Psoas muscle (tissue), 8 donors: ENCODE results near the gene OR10A4. TPM values are rescaled to one million over a fixed set of nuclear protein-coding genes. Genes with fewer than 3 reads are reported as not detected.
A peak's percentile ranks its signal among the peaks of the same experiment; 100 is the strongest.

Experiments
- ATAC-seq, 4 donors: fragments of 200-7000 bp; cut with Tn5 transposase; one replicate each; pipeline ENCODE4 v1.9.1; 2020; ENCODE audit warnings: moderate library complexity in 3 of 4, mild to moderate bottlenecking in 2 of 4
- DNase-seq, 2 donors: peaks; one replicate each; pipeline ENCODE4 v3.0.0-alpha.2; 2020
- H3K27ac ChIP-seq: fragments of 200-600 bp; one replicate; pipeline ENCODE4 v1.8.0; 2022
- H3K27me3 ChIP-seq, 3 donors: fragments of 200-600 bp in 1 of 3; one replicate each; pipeline versions ENCODE4 v1.6.1 to v1.8.0; 2013 to 2022; ENCODE audit warnings: low read length in 2 of 3, mild to moderate bottlenecking in 2 of 3, moderate library complexity in 1 of 3; ENCODE audit not compliant: insufficient read depth in 3 of 3
- H3K36me3 ChIP-seq, 2 donors: fragments of 200-600 bp in 1 of 2; one replicate each; pipeline versions ENCODE4 v1.6.1 to v1.8.0; 2013 to 2022; ENCODE audit warnings: low read depth in 1 of 2, mild to moderate bottlenecking in 1 of 2, moderate library complexity in 1 of 2; ENCODE audit not compliant: insufficient read depth in 1 of 2
- H3K4me1 ChIP-seq: fragments of 200-600 bp; one replicate; pipeline ENCODE4 v1.8.0; 2022
- H3K4me3 ChIP-seq: fragments of 200-600 bp; one replicate; pipeline ENCODE4 v1.8.0; 2022; ENCODE audit warnings: mild to moderate bottlenecking
- H3K9me3 ChIP-seq: fragments of 200-600 bp; one replicate; pipeline ENCODE4 v1.8.0; 2022
- WGBS, 3 donors: extraction: QIAGEN DNeasy Blood & Tissue Kit; methylation state at CpG; one replicate each; pipeline versions ENCODE4 v1.1.6 to v1.1.7; 2013; 5-methylcytosine and 5-hydroxymethylcytosine counted together
- intact Hi-C, 2 donors: fragments of 100-400 bp; cut with DNase I; formaldehyde crosslinking; loops; one replicate each; pipeline versions ENCODE4 v1.11.0 to v1.14.2; 2022
- polyA plus RNA-seq, 3 donors: library from polyadenylated mRNA; stranded (reverse); fragments of 200-250 nt; gene quantifications; one replicate each; pipeline ENCODE4 v1.2.3, GENCODE V29; 2013
- total RNA-seq, 4 donors: library from RNA; stranded (reverse); fragmentation: NEBNext Ultra II Directional in 2 of 4; extraction: Animal tissue kit (Norgen Biotek cat#: 25700) in 2 of 4; gene quantifications; one replicate each; pipeline versions ENCODE4 v1.2.1 to v1.2.4, GENCODE V29; 2021 to 2023
- TF ChIP-seq, protein P1 (sequence below): fragments of 200-600 bp; IDR thresholded peaks from one replicate; pipeline ENCODE4 v1.8.0; 2022; ENCODE audit warnings: antibody characterized with exemption
- donor health status: healthy with polysubstance abuse.
- donor health status: DM: no; HTN: no; CAD: no; lungs with moderate emphysema.
- donor health status: Bipolar disorder and iron deficiency.
- donor health status: healthy.
- donor health status: DM: yes; HTN: yes; CAD: no.
- donor health status: DM: no; HTN: no; CAD: no.
- donor health status: DM: no; HTN: no; CAD: no.
- donor health status: DM: yes; HTN: yes; CAD: no.

The OR10A4 gene
- total and polyA plus RNA-seq, 7 donors = not detected

DNA sequence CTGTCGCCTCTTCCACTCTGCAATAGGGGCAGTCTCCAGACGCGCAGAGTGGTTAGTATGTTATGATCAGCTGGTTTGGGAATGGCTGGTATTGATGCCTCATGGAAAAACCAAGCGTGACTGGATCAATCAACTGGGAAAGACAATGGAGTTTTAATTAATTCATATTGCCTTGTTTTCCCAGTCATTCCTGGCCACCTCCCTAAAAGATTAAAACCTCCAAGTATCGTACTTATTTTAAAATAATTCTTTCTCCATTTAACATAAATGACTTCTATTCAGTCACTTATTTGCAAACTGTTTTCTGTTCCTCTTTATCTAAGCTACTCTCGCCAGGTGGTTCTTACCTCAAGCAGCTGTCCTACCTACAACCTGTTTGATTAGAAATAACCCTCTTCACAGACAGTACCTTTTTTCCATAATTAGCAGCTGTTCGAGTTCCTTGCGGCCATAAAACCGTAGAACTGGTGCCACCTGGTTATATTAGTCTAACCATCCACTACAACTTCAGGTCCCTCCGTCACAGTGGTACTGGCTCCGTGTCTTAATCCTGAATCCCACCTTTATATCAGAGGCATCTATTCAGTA lies 50.7 kb downstream of the OR10A4 start:
- Histone ChIP-seq H3K4me1 (peaks cover 7% of the 10 kb centered on the region), H3K27ac (no peak overlapping the region), H3K27me3 (peaks cover 0 to 16% (median 3%) of the 10 kb centered on the region in 3 donors), H3K4me3 (peak overlapping the region; percentile 63), H3K36me3 (no peaks in the 10 kb centered on the region), H3K9me3 (no peaks in the 10 kb centered on the region)
- intact Hi-C loops = no loop called here
- TF ChIP-seq, protein P1, sequence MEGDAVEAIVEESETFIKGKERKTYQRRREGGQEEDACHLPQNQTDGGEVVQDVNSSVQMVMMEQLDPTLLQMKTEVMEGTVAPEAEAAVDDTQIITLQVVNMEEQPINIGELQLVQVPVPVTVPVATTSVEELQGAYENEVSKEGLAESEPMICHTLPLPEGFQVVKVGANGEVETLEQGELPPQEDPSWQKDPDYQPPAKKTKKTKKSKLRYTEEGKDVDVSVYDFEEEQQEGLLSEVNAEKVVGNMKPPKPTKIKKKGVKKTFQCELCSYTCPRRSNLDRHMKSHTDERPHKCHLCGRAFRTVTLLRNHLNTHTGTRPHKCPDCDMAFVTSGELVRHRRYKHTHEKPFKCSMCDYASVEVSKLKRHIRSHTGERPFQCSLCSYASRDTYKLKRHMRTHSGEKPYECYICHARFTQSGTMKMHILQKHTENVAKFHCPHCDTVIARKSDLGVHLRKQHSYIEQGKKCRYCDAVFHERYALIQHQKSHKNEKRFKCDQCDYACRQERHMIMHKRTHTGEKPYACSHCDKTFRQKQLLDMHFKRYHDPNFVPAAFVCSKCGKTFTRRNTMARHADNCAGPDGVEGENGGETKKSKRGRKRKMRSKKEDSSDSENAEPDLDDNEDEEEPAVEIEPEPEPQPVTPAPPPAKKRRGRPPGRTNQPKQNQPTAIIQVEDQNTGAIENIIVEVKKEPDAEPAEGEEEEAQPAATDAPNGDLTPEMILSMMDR = no peak
- peak in 2 of 4 donors; percentile 22 to 41 for ATAC-seq
- WGBS, 3 donors = 10 to 18% (median 15%) methylated on average over 11 of the region's 11 CpGs
- DNase-seq = no peak

Other genes starting within 250 kb of the OR10A4 start
- 1 to 10 TPM; 3.2 to 7.2 (median 5.4) TPM for gene DCHS1, start 220.8 kb upstream of the OR10A4 start, total RNA-seq
- 1 to 10 TPM in 2 of 3 donors, under 1 TPM in 1; 0.98 to 1.7 (median 1.1) TPM for gene DCHS1, start 220.8 kb upstream of the OR10A4 start, polyA plus RNA-seq
- 10 to 100 TPM; 27.2 to 44.8 (median 38.8) TPM for gene MRPL17, start 193.3 kb upstream of the OR10A4 start, total RNA-seq
- gene MRPL17, start 193.3 kb upstream of the OR10A4 start, polyA plus RNA-seq = 10 to 100 TPM; 43.0 to 95.6 (median 47.0) TPM
- not detected for gene OR2AG2, start 104.6 kb upstream of the OR10A4 start, total RNA-seq
- gene OR2AG2, start 104.6 kb upstream of the OR10A4 start, polyA plus RNA-seq = under 1 TPM in 1 of 3 donors, not detected in 2; 0.01 TPM
- not detected for gene OR2AG1, start 93.6 kb upstream of the OR10A4 start, total RNA-seq
- gene OR2AG1, start 93.6 kb upstream of the OR10A4 start, polyA plus RNA-seq = not detected
- not detected for gene OR6A2, start 76.9 kb upstream of the OR10A4 start, total RNA-seq
- gene OR6A2, start 76.9 kb upstream of the OR10A4 start, polyA plus RNA-seq = not detected
- gene OR10A5, start 30.9 kb upstream of the OR10A4 start, total RNA-seq = not detected
- not detected for gene OR10A5, start 30.9 kb upstream of the OR10A4 start, polyA plus RNA-seq
- gene OR10A2, start 13.6 kb upstream of the OR10A4 start, total RNA-seq = not detected
- not detected for gene OR10A2, start 13.6 kb upstream of the OR10A4 start, polyA plus RNA-seq
- gene OR2D2, start 15.9 kb downstream of the OR10A4 start, total RNA-seq = not detected
- not detected for gene OR2D2, start 15.9 kb downstream of the OR10A4 start, polyA plus RNA-seq
- gene OR2D3, start 44.4 kb downstream of the OR10A4 start, total RNA-seq = not detected
- not detected for gene OR2D3, start 44.4 kb downstream of the OR10A4 start, polyA plus RNA-seq
- under 1 TPM; 0.11 to 0.36 (median 0.21) TPM for gene ZNF215, start 49.8 kb downstream of the OR10A4 start, total RNA-seq
- gene ZNF215, start 49.8 kb downstream of the OR10A4 start, polyA plus RNA-seq = under 1 TPM; 0.07 to 0.35 (median 0.23) TPM
- under 1 TPM; 0.30 to 0.97 (median 0.64) TPM for gene ZNF214, start 143.7 kb downstream of the OR10A4 start, total RNA-seq
- under 1 TPM; 0.46 to 0.90 (median 0.75) TPM for gene ZNF214, start 143.7 kb downstream of the OR10A4 start, polyA plus RNA-seq
- gene NLRP14, start 143.9 kb downstream of the OR10A4 start, total RNA-seq = under 1 TPM in 1 of 4 donors, not detected in 3; 0.06 TPM
- not detected for gene NLRP14, start 143.9 kb downstream of the OR10A4 start, polyA plus RNA-seq
- gene RBMXL2, start 212.4 kb downstream of the OR10A4 start, total RNA-seq = not detected
- not detected for gene RBMXL2, start 212.4 kb downstream of the OR10A4 start, polyA plus RNA-seq